ENCODE results near the gene LETMD1. TPM values are rescaled to one million over a fixed set of nuclear protein-coding genes. Genes with fewer than 3 reads are reported as not detected.

The LETMD1 gene
- total and polyA plus RNA-seq, 9 of the 15 experiments (the other 6 are each of a cell fraction or from before 2014, with no cell fraction given), result 58.7 to 163 (median 75.4) TPM

GRCh38 chr12:50999093-50999492 is 49.0 kb upstream of the LETMD1 start (continued):
- no peak for TF ChIP-seq HINFP (tag; conservative IDR thresholded peaks at IDR 0.05; ENCODE audit: low read depth)
- TF ChIP-seq ZNF23 (CRISPR knock-in tag; IDR thresholded peaks at IDR 0.05), result no peak
- TF ChIP-seq BCLAF1 (IDR thresholded peaks at IDR 0.05; ENCODE audit: borderline replicate concordance in 1 of 2, control insufficient read depth in 1 of 2, low read depth in 2 of 2, low read length in 1 of 2), result no peak
- no peak for TF ChIP-seq CREB1 (IDR thresholded peaks at IDR 0.05)
- no peak for TF ChIP-seq CREB1 (CRISPR knock-in tag; IDR thresholded peaks at IDR 0.05)
- TF ChIP-seq RFX1 (IDR thresholded peaks at IDR 0.05), result no peak
- no peak for TF ChIP-seq LARP7 (IDR thresholded peaks at IDR 0.05)
- TF ChIP-seq TRIM28 (IDR thresholded peaks at IDR 0.05), result no peak

Measured in K562 (cell line).